KMS-11 (cell line): ENCODE results near the gene STS.

Source experiments
- H2AFZ ChIP-seq: fragments of 200-600 bp; sonication (generic); 2 replicates; pipeline ENCODE4 v1.6.1; 2016; ENCODE audit warnings: antibody characterized with exemption, mixed run types, low read depth
- H3K27ac ChIP-seq: fragments of 200-600 bp; sonication (generic); 2 replicates; pipeline ENCODE4 v1.6.1; 2016; ENCODE audit warnings: mild to moderate bottlenecking, mixed run types
- H3K27me3 ChIP-seq: fragments of 200-600 bp; sonication (generic); 2 replicates; pipeline ENCODE4 v1.6.1; 2017; ENCODE audit warnings: mild to moderate bottlenecking, low read depth, mixed run types, moderate library complexity; ENCODE audit not compliant: insufficient read depth
- H3K36me3 ChIP-seq: fragments of 200-600 bp; sonication (generic); 2 replicates; pipeline ENCODE4 v1.6.1; 2017; ENCODE audit warnings: mild to moderate bottlenecking, mixed run types; ENCODE audit not compliant: insufficient read depth
- H3K4me1 ChIP-seq: fragments of 200-600 bp; sonication (generic); 2 replicates; pipeline ENCODE4 v1.6.1; 2016; ENCODE audit warnings: mild to moderate bottlenecking, low read depth, mixed run types; ENCODE audit not compliant: poor library complexity, severe bottlenecking
- H3K4me2 ChIP-seq: fragments of 200-600 bp; sonication (generic); 2 replicates; pipeline ENCODE4 v1.7.0; 2016; ENCODE audit warnings: mild to moderate bottlenecking, mixed run types
- H3K4me3 ChIP-seq: fragments of 200-600 bp; sonication (generic); IDR thresholded peaks from 2 replicates; pipeline ENCODE4 v1.6.1; 2017; ENCODE audit warnings: low read depth, low read length, mixed read lengths; ENCODE audit not compliant: insufficient read depth
- H3K79me2 ChIP-seq: fragments of 200-600 bp; sonication (generic); 2 replicates; pipeline ENCODE4 v1.6.1; 2016; ENCODE audit warnings: low read depth, mixed run types; ENCODE audit not compliant: insufficient read depth
- H3K9ac ChIP-seq: fragments of 200-600 bp; sonication (generic); 2 replicates; pipeline ENCODE4 v1.6.1; 2016; ENCODE audit warnings: mild to moderate bottlenecking, mixed run types
- H4K20me1 ChIP-seq: fragments of 200-600 bp; sonication (generic); 2 replicates; pipeline ENCODE4 v1.6.1; 2016; ENCODE audit warnings: mild to moderate bottlenecking, mixed run types; ENCODE audit not compliant: insufficient read depth
- CTCF ChIP-seq: fragments of 200-600 bp; sonication (generic); conservative IDR thresholded peaks from 2 replicates; pipeline ENCODE4 v1.6.1; 2017; ENCODE audit warnings: low read depth, mild to moderate bottlenecking, antibody characterized with exemption, low read length, moderate library complexity, mixed read lengths

STS gene

DNA sequence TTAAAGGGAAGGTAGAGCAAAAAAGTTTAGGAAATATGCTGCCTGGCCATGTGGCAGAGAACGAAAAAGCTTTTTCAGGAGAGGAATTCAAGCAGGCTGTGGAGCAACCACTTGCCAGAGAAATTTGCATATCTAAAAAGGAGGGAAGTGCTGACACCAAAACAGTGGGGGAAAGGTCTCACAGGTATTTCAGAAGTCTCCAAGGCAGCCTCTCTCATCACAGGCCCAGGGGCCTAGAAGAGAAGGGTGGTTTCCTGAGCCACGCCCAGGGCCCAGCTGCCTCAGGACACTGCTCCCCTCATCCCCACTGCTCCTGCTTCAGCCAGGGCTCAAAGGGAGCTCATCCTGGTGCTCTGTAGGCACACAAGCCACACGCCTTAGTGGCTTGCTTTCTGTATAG lies 29.9 kb upstream of the STS start:
- H3K4me1 ChIP-seq = peaks cover 50% of the 10 kb centered on the region
- no peak overlapping the region for H3K4me3 ChIP-seq
- no peaks in the 10 kb centered on the region for H3K36me3 ChIP-seq
- H3K27me3 ChIP-seq = no peaks in the 10 kb centered on the region
- no peaks in the 10 kb centered on the region; the same call in 1 of the 2 replicates for H3K79me2 ChIP-seq
- TF ChIP-seq CTCF = no peak
- no peaks in the 10 kb centered on the region for H4K20me1 ChIP-seq
- H2AFZ ChIP-seq = no peak overlapping the region
- H3K27ac ChIP-seq = no peak overlapping the region
- peak overlapping the region; percentile 17; the same call in 1 of the 2 replicates for H3K4me2 ChIP-seq
- no peak overlapping the region for H3K9ac ChIP-seq

DNA sequence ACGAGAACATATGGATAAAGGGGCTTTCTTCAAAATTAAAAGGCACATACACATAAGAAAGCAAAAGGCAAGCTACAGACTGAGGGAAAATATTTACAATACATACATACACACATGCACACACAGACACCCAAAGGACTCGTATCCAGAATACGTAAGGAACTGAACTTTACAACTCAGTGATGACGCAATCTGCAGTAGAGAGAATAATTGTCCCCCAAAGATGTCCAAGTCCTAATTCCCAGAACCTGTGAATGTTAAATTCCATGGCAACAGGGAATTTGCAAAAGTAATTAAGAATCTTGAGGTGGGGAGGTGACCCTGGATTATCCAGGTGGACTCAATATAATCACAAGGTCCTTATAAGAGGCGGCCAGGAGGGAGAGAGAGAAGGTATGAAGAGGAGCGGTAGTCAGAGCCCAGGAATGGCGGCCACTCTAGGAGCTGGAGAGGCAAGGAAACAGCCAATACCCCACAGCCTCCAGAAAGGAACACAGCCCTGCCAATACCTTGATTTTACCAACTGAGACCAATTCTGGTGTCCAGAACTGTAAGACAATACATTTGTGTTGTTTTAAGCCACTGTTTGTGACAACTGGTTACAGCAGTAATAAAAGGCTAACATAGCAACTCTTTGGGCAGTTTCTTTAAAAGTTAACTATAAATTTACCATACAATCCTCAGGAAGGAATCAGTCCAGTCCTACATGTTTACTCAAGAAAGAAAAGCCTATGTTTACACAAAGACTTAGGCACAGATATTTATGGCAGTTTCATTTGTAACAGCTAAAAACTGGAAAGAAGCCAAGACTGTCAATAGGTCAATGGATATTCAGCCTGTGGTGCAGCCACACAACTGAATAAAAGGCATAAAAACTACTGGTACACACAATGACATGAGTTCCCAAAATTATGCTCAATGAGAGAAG lies 27.3 kb upstream of the STS start:
- H2AFZ ChIP-seq = no peak overlapping the region
- H3K9ac ChIP-seq = no peak overlapping the region
- H3K27me3 ChIP-seq = no peaks in the 10 kb centered on the region
- no peaks in the 10 kb centered on the region for H3K36me3 ChIP-seq
- peaks cover 5% of the 10 kb centered on the region; the same call in 1 of the 2 replicates for H3K79me2 ChIP-seq
- H3K4me1 ChIP-seq = peaks cover 40% of the 10 kb centered on the region
- TF ChIP-seq CTCF = no peak
- H3K4me2 ChIP-seq = peak overlapping the region; percentile 15; the same call in 1 of the 2 replicates
- H4K20me1 ChIP-seq = no peaks in the 10 kb centered on the region
- no peak overlapping the region for H3K4me3 ChIP-seq
- H3K27ac ChIP-seq = no peak overlapping the region

DNA sequence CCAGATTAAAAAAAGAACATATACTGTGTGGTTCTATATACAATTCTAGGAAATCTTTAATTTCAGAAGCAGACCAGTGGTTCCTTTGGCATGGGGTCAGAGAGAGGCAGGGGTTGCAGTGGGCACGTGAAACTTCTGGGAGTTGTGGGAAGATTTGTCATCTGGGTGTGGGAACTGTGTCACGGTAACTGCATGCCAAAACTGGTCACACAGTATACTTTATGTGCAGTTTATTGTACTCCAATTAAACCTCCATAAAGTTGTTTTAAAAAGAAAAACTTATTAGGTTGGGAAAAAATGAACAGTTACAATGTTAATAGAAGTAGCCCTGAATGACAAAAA lies 26.7 kb upstream of the STS start:
- H3K4me3 ChIP-seq = no peak overlapping the region
- H3K4me1 ChIP-seq = peaks cover 33% of the 10 kb centered on the region
- TF ChIP-seq CTCF = no peak
- H4K20me1 ChIP-seq = no peaks in the 10 kb centered on the region
- no peak overlapping the region for H2AFZ ChIP-seq
- no peak overlapping the region for H3K27ac ChIP-seq
- H3K36me3 ChIP-seq = no peaks in the 10 kb centered on the region
- H3K9ac ChIP-seq = no peak overlapping the region
- H3K27me3 ChIP-seq = no peaks in the 10 kb centered on the region
- H3K79me2 ChIP-seq = peaks cover 5% of the 10 kb centered on the region; the same call in 1 of the 2 replicates
- peak overlapping the region; percentile 15; the same call in 1 of the 2 replicates for H3K4me2 ChIP-seq

GRCh38 chrX:7127056-7127455 lies 20.5 kb upstream of the STS start:
- Histone ChIP-seq H3K4me1 (no peaks in the 10 kb centered on the region), H3K4me3 (no peak overlapping the region), H3K4me2 (no peak overlapping the region), H2AFZ (no peak overlapping the region), H3K36me3 (no peaks in the 10 kb centered on the region), H3K27ac (no peak overlapping the region), H3K79me2 (peaks cover 5% of the 10 kb centered on the region; the same call in 1 of the 2 replicates), H4K20me1 (no peaks in the 10 kb centered on the region), H3K27me3 (no peaks in the 10 kb centered on the region), H3K9ac (no peak overlapping the region)
- no peak for TF ChIP-seq CTCF
